Measurements from ENCODE around the gene SLC26A1. TPM values are rescaled to one million over a fixed set of nuclear protein-coding genes. Genes with fewer than 3 reads are reported as not detected.

Gene SLC26A1
- total RNA-seq, 1 experiment from 2014 or later = 0.13 TPM

DNA sequence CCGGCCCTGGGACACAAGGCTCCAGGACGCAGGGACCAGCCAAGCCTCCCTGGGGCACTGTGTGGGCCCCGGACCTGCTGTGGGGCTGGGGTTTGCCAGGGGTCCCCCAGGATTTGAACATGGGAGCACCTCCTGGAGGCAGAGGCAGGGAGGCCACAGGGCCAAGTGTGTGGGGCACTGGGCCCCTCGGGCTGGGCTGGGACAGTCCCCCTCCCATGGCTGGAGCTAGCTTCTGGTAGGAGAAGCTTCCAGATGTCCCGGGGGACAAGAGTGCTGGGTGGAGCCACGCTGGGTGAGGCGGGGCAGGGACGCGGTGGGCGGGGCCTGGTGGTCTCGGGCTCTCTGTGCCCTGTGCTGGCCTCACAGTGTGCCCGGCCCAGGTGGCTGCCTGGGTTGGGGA lies 36.8 kb upstream of the SLC26A1 start:
- no peak for DNase-seq (ENCODE audit: low read depth)

DNA sequence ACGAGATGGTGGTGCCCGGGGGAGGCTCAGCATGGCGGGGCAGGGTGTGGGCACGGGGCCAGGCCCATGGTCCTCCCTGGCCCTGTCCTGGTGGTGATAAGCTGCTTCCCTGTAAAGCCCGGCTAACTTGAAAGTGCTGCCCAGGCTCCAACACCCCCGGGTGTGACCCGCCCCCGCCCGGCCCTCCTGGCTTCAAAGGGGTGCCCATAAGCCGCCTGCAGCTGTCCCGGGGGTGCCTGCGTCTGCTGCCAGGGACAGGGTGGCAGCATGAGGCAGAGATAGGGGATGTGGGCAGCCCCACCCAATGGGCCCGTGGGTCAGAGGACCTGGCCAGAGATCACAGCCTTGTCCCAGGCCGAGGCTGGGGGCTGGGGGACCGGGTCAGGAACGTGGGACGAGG lies 36.3 kb upstream of the SLC26A1 start:
- DNase-seq (ENCODE audit: low read depth) = no peak

DNA sequence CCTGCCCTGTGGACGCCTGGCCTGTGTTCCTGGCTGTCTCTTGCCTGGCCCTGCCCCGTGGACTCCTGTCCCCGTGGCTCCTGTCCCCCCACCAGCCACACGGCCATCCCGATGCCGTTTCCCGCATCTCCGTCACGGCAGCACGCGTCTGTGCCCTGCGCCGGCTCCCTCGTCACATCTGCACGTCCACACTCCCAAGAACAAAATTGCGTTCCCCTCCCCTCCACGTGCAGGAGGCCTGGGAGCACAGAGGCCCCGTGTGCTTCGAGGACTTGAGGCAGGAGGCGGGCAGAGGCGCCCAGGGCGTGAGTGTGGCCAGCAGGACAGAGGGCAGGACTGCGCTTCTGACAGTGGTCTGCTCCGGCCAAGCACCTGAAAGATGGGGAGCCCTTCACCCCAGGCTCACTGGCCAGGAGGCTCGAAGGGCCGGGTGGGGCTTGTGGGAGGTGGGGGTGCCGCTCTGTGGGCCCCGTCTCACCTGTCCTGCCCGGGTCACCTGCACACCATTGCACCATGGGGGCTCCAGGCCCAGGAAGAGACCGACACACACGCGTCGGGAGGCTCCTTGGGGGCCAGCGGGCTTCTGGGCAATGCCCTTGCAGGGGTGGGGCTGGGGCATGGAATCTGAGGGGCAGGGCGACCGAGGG lies 35.5 kb upstream of the SLC26A1 start:
- DNase-seq (ENCODE audit: low read depth) = no peak

GRCh38 chr4:1027915-1028238 lies 34.7 kb upstream of the SLC26A1 start:
- DNase-seq (ENCODE audit: low read depth) = no peak

- no peak for DNase-seq (ENCODE audit: low read depth)
Measured at GRCh38 chr4:1027219-1027914, 34.2 kb upstream of the SLC26A1 start.

DNA sequence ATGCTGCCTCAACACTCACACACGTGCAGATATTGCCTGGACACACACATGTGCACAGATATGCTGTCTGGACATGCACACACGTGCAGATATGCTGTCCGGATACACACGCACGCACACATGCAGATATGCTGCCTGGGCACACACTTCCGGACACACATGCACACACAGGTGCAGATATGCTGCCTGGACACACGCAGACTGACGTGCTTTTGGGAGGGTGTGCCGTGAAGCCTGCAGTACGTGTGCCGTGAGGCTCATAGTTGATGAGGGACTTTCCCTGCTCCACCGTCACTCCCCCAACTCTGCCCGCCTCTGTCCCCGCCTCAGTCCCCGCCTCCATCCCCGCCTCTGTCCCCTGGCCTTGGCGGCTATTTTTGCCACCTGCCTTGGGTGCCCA lies 32.9 kb upstream of the SLC26A1 start:
- DNase-seq (ENCODE audit: low read depth) = no peak

- DNase-seq (ENCODE audit: low read depth) = no peak
Measured at GRCh38 chr4:1024882-1025545, 31.8 kb upstream of the SLC26A1 start.

- DNase-seq (ENCODE audit: low read depth) = no peak
Measured at GRCh38 chr4:1023895-1024740, 30.9 kb upstream of the SLC26A1 start.

GRCh38 chr4:1023075-1023640 lies 30.0 kb upstream of the SLC26A1 start:
- no peak for DNase-seq (ENCODE audit: low read depth)

DNA sequence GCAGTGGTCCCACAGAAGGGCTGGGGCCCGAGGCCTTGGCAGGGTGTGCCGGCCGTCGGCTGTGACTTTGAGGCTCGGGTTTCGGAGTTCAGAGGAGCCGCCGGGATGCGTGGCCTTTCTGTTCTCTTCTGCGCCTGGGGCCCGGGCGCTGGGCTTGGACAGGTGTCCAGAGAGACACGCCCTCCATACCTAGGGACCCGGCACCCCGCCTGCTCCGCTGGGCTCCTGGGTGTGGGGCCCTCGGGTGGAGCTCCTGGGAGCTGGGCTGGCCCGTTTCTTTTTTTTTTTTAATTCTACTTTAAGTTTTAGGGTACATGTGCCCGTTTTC lies 29.5 kb upstream of the SLC26A1 start:
- DNase-seq (ENCODE audit: low read depth) = no peak

GRCh38 chr4:1022051-1022738 lies 29.0 kb upstream of the SLC26A1 start:
- DNase-seq (ENCODE audit: low read depth) = no peak

- DNase-seq (ENCODE audit: low read depth) = no peak
Measured at GRCh38 chr4:1021386-1022050, 28.3 kb upstream of the SLC26A1 start.

- no peak for DNase-seq (ENCODE audit: low read depth)
Measured at GRCh38 chr4:1019729-1020470, 26.7 kb upstream of the SLC26A1 start.

DNA sequence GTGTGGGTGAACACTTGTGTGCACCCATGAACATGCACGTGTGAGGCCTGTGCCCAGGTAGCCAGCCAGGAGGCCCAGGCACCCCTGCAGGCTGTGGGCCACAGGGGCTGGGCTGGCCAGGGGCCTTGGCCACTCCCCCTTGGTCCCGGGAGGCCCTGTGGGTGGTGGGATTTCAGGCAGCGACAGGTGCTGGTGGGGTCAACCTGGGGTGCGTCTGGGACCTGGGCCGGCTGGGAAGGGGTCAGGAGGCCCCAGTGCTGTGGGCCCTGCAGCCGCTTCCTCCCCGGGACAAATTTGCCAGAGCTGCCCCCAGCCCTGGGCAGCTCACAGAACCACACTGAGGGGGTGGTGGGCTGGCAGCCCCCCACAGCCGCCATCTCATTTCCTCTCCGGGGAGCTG lies 26.1 kb upstream of the SLC26A1 start:
- DNase-seq (ENCODE audit: low read depth) = no peak

DNA sequence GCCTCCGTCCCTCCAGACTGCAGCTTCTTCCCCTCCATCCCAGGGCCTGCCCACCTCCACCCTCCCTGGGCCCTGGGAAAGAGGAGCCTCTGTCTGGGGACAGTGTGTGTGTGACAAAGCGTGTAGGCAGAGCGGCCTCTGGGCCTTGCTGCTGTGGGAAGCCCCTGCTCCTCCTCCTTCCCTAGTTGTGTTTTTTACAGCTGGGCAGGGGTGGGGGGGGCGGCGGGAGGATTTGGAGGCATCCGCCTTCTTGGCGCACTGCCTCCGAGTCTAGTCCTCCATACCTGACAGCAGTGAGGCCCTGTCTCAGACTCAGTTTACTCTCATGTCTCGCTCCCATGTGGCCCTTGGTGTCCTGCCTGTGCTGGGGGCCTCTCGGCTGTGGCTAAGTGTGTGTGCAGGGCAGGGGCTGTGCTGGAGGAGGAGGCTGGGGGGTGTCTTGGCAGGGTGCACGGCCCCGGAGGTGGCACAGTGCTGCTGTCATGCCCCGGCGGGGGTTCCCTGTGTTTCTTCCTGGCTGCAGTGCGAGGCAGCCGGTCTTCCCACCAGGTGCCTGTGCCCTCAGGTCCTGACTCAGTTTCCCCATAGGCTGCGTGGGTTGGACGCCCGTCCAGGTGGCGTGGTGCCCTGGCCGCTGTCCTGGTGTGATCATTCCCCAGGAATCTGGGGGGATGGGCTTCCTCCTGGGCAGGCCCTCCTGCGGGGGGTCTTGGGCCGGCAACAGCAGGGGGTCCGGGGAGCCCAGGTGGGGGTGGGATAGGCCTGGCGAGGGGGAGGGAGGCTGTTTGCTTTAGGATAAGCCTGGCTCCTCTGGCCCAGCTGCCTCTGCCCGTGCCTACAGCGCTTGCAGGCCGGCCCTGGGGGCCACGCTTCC lies 25.2 kb upstream of the SLC26A1 start:
- DNase-seq (ENCODE audit: low read depth) = no peak

GRCh38 chr4:1017706-1018105 lies 24.5 kb upstream of the SLC26A1 start:
- DNase-seq (ENCODE audit: low read depth) = no peak

DNA sequence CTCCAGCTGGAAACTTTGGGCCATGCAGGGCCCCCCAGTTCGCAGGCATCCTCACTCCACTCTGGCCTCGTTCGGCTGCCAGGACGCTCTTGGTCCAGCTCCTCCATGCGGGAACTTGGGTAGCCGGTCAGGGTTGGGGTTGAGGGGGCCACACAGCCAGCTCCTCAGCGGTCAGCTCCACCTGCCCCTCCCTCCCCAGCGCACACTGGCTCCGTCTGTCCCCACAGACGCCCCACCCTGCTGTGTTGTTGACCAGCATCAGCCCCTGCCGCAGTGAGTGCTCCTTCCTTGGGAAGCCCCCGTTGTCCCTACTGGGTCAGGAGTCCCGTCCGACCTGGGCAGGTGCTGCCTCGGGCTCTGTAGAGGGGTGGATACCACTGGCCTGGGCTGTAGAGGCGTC lies 24.0 kb upstream of the SLC26A1 start:
- DNase-seq (ENCODE audit: low read depth) = no peak

DNA sequence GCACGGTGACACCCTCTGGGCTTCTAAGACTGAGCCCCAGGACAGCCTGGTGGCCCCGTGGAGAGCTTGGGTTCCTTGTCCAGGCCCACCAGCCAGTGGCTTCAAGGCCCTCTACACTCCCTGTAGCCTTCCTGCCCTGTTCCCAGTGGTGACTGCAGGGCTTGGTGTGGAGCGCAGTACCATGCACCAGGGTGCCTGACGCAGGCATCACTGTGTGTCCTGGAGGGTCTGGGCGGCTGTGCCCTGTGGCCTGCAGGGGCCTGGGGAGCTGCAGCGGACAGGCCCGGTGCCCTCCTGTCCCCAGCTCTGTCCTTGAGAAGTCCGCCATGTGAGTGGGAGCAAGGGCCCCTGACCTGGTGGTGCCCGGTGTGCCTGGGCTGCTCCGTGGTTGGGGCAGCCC lies 22.5 kb upstream of the SLC26A1 start:
- no peak for DNase-seq (ENCODE audit: low read depth)

DNA sequence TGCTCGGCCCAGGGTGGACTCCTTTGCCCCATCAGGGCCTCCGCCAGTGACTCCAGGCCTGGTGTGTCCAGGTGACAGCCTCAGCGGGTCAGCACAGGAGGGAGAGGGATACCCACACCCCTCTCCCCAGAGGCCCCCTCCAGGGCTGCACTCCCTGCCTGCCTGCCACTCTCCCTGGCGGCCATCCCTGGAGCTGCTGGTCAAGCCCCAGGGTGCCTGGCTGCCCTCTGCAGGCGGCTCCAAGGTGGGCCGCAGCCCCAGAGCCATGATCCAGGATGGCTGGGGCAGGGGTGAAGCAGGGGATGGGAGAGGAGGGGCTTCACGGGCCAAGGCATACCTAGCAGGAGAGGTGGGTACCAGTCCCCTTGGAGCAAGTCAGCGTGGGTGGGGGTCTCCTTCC lies 22.0 kb upstream of the SLC26A1 start:
- no peak for DNase-seq (ENCODE audit: low read depth)
